ENCODE data around the gene GRIN1. TPM values are rescaled to one million over a fixed set of nuclear protein-coding genes. Genes with fewer than 3 reads are reported as not detected.
"Not testable (repeated sequence)": the region's sequence is repeated elsewhere in the genome, so short reads cannot be mapped to it uniquely, and the experiment has no call there.

GRIN1 gene
- polyA plus RNA-seq, 4 donors = 0.04 to 0.12 TPM; not detected in 2

DNA sequence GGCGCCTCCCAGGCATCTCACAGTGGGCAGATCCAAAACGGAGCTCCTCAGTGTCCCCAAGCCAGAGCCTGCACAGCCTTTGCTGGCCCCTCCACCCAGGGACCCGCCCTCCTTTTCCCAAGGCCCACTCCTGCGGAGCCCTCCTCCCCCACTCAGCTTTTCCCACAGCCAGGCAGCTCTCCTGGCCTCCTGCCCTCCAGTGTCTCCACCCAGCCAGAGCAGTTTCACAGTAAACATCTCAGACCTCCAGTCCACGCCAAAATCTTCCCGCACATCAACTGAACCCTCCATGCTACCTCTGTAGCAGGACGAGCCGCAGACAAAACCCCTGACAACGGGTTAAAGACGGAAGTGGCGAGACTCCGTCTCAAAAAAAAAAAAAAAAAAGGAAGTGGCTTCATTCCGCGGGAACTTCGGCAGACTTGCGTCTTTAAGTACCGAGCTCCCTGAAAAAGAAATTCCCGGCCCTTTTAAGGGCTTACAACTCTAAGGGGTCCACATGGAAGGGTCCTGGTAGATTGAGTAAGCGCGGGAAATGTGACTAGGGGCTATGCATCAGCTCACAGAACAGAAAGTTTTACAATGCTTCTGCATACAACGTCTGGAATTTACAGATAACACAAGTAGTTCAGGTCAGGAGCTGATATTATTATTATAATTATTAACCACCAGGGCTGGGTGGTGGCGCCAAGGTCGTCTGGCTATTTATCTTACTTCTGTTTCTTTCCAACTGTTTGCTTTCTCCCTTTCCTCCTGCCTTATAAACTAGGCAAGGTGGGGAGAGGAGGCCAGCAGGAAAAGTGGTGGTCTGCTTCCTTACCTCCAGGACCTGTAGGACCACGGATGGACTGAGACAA is 11.4 kb upstream of the GRIN1 start:
- no peak for DNase-seq (ENCODE audit: low read depth in 4 of 4, low spot score in 3 of 4)

DNA sequence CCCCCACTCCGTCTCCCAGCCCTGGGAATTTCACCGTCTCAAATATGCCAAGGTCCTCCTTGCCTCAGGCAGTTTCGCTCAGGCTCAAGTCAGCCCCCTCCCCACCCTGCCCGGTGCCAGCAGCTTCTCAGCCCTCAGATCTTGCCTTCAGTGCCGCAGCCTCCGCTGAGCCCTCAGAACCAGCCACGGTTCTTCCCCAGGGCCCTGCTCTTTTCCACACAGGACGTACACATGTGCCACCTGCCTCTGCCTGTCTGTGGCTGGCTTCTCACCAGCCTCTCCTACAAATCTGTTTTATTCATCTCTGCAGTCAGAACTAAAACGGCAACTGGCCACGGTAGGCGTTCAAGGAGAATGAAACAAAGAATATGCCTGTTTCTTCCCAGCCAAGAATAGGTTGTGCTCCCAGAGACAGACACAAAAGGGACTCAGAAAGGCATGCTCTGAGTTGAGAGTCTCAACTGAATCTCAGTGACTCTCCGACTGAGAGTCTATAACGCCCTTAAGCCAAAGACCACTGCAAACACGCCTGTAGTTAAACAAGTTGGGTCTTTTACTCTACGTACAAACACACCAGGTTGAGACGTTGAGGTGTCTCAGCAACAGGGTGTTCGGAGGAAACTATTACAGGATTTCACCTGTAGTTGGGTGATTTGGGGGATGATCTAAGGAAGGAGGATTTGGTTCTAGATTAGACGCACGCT is 10.6 kb upstream of the GRIN1 start:
- no peak for DNase-seq (ENCODE audit: low read depth in 4 of 4, low spot score in 3 of 4)

DNA sequence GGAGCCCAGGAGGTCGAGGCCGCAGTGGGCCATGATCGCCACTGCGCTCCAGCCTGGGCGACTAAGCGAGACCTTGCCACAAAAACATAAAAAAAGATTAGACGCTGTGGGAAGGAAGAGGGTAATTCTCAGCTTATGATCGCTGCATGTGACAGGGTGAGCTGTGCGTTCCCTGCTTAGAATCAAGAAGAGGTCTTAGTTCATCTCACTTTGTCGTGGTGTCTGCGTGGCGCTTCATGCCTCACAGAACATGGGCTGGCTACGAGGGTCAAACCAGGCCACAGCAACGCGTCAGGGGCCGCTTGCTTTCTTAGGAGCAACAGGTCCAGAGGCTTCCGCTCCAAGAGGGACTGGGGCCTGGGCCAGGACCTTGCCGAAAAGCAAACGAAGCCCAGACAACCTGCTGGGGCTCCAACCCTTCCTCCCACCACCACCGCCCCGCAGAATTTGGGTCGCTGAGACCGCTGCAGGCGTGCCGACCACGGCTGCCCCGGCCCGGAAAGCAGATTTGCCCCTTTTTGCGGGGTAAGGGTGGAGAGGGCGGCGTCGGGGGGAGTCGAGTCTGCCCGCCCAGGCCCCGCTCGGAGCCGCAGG is 10.0 kb upstream of the GRIN1 start:
- no peak for DNase-seq (ENCODE audit: low read depth in 4 of 4, low spot score in 3 of 4)

DNA sequence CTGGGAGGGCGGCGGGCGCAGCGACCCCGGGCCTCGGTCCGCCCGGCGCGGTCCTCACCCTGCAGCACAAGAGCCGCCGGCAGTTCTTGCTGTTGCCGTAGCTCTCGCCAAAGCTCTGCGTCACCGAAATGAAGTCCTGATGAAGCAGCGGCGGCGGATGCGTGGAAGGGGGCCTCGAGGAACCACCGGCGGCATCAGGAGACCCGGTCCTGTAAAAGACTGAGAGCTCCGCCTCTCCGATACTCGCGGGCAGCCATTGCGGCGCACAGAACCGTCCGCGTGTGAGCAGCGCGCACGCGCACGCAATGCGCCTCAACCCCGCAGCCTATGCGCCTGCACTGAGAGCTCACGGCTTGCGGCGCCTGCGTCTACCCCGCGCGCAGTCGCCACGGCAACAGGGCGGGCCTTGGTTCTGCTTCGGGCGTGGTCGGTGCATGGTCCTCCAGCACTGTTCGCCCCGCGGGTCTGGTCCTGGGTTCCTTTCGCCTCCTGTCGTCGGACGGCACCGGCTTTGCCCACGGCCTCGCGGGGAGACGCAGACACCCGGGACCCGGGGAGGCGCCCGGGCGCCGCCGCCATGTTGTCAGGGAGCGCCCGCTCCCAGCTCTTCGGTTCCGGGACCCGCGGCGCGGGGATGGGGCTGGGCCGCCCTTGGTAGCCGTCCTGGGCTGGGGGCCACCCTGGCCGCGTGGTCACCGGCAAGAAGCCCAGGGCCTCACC is 9.3 kb upstream of the GRIN1 start:
- DNase-seq (ENCODE audit: low read depth in 4 of 4, low spot score in 3 of 4) = peak; percentile 61 to 77 (median 70)

DNA sequence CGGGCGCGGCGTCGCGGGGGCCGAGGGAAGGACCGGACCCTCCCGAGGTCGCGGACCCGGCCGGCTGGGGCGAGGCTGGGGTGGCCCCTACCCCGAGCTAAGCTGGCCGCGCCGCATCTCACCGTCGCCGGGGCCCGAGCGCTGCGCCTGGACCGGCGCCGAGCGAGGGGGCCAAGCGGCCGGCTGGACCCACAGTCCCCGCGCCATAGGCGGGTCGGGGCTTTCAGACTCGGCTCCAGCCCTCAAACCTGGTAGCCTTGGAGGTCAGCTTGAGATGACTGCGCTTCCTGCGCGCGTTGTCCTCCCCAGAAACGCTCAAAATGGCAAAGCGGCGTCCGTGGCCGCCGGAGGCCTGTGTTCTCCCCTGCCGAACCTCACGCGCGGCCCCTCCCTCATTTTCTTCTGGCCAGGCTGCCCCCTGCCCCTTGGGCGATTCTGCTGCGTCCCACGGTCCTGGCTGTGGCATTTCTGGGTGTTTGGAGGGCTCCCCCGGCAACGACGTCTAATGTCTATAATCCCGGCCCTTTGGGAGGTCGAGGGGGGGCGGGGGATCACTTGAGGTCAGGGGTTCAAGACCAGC is 8.7 kb upstream of the GRIN1 start:
- no peak for DNase-seq (ENCODE audit: low read depth in 4 of 4, low spot score in 3 of 4)

DNA sequence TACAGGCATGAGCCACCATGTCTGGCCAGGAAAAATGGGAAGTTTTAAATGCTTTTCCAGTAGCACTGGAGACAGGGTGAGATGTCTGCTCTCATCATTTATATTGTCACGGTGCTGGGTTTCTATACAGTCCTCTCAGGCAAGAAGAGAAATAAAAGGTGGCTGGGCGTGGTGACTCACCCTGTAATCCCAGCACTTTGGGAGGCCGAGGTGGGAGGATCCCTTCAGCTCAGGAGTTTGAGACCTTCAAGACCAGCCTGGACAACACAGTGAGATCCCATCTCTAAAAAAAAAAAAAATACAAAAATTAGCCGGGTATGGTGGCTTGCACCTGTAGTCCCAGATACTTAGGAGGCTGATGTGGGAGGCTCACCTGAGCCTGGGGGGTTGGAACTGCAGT is 4.8 kb upstream of the GRIN1 start:
- DNase-seq (ENCODE audit: low read depth in 4 of 4, low spot score in 3 of 4) = no peak

DNA sequence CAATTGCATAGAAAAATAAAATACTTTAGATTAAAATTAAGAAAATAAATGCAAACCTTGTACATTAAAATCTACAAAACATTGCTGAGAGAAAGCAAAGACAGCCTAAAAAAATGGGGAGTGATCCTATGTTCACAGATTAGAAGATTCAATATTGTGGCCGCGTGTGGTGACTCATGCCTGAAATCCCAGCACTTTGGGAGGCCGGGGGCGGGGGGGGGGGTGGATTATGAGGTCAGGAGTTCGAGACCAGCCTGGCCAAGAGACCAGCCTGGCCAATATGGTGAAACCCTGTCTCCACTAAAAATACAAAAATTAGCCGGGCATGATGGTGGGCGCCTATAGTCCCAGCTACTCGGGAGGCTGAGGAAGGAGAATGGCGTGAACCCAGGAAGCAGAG is 3.8 kb upstream of the GRIN1 start:
- not testable (repeated sequence) for DNase-seq (ENCODE audit: low read depth in 4 of 4, low spot score in 3 of 4)

DNA sequence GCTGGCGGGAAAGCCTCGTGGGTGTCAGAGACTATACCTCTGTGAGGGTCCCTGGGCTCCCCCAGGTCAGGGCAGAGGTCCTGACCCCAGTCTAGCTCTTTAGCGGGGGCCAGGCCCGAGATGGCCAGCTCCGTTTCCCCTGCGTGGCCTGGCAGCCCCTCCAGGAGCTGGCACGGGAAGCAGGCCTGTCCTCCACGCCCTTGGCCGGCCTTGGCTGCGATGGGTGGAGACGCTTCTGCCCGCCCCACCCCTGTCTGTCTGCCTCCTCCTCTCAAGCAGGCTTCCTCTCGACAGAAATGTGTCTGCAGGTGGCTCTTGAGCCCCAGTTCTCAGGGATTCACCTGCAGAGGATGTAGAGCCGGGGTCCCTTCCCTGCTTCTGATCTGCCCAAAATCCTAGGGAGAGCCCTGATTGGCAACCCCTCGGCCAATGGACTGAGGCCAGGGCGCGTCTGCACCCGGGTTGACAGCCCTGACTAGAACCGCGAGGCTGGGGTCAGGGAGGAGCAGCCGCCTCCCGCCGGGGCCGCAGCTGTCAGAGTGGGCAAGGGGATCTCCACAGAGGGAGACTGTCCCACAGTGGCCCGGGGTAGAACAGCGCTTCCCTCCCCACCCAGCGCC is 2.6 kb upstream of the GRIN1 start:
- DNase-seq (ENCODE audit: low read depth in 4 of 4, low spot score in 3 of 4) = no peak

DNA sequence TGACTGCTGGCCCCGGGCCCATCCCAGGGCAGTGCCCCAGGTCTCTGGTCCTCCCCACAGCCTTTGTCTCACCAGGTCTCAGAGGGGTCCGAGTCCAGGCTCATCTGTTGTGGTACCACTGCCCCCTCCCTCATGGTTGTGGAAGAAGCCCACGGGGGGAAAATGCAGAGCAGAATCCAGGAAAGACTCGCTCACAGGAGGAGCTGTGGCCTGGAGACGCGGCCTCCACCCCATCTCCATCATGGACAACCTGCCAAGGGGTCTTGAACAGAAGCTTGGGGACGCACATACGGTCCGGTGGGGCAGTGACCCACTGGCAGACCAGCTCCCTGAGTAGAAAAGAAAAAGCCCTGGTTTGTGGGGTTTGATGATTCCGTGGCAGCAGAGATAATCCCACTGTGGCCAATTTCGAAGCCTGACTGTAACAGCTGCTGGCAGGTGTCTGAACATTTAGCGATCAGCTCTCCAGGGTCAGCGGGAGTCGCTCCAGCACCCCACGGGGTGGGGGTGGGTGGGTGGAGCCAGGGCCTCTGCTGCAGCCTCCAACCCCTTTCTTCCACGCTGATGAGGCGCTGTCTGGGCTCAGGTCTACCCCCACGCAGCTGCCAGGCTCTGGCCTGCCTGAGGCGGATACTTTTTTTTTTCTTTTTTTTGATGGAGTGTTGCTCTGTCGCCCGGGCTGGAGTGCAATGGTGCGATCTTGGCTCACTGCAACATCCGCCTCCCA is 1.9 kb upstream of the GRIN1 start:
- DNase-seq (ENCODE audit: low read depth in 4 of 4, low spot score in 3 of 4) = no peak

DNA sequence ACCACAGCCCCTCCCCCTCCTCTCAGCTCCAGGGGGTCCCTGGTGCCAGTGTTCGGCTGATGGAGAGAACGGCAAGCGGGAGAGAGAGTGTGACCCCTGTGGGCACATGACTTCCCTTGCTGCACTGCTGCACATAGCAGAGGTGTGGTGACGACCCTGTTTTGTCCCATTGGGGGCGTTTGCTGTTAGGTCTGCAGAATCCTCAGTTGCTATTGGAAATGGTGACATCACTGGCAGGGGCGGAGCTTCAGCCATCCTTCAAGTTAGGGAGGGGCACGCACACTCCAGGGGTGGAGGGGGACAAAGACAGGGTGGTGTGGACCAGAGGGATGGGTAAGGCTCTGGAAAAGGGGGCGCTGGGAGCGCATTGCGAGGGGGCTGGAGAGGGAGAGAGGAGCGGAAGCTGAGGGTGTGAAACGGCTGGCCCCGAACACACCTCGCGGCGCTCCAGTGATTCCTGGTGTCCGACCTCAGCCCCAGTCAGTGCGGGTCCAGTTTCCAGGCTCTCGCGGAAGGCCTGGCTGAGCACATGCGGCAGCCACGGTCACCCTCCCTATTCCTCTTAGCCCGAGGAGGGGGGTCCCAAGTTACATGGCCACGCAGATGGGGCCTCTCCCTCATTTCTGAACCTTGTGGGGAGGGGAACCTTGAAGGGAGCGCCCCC is 764 bp upstream of the GRIN1 start:
- no peak for DNase-seq (ENCODE audit: low read depth in 4 of 4, low spot score in 3 of 4)

DNA sequence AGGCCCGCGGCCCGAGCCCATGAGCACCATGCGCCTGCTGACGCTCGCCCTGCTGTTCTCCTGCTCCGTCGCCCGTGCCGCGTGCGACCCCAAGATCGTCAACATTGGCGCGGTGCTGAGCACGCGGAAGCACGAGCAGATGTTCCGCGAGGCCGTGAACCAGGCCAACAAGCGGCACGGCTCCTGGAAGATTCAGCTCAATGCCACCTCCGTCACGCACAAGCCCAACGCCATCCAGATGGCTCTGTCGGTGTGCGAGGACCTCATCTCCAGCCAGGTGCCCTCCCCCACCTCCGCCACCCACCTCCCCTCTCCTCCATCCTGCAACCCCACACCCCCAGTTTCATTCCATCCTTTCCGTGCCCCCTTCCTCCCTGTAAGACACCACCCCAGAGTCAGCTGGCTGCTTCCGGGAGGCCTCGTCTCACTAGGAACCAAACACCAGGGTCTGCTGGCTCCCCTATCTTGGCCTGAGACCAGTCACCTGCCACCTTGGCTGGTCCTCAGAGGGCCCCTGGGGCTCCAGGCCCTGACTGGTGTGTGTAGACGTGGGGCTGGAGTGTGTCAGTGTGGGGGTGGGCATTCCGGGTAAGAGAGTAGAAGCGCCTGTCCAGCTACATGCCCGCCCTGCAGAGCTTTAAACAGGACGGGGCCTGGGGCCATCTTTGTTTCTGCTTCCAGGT is 655 bp downstream of the GRIN1 start:
- no peak for DNase-seq (ENCODE audit: low read depth in 4 of 4, low spot score in 3 of 4)

DNA sequence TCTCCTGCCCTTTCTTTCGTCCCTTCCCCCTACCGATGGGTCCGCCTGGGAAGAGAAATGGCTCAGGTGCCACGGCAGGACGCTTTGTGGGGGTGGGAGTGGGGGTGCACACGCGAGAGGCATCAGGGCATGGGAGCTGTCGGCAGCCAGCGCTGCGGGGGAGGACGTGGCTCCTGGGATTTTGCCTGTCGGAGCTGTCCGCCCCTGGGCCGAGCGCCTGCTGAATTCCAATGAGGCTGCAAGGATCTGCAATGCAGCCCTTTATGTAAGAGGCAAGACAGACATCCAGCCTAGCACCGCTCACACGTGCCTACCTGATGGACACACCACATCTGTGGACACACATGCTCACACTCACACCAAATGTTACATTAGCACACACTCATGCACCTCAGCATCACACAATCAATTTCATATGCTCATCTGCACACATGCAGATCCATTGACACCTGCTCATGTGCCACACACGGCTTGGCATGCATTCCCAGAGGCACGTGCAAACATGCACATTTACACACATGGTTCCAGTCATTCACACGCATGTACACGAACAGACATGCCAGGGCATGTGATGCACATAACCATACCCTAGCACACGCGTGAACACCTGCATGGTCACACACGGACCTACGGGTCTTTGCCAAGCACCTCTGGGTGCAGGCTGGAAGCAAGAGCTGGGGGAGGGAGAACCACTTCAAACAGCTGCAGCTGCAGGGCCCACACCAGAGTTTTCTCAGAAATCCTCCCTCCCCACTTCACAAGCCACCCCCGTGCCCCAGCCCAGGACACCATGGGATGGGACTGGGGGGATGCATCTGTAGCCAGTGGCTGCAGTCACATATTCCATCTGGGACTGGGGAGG is 1.4 kb downstream of the GRIN1 start:
- no peak for DNase-seq (ENCODE audit: low read depth in 4 of 4, low spot score in 3 of 4)

DNA sequence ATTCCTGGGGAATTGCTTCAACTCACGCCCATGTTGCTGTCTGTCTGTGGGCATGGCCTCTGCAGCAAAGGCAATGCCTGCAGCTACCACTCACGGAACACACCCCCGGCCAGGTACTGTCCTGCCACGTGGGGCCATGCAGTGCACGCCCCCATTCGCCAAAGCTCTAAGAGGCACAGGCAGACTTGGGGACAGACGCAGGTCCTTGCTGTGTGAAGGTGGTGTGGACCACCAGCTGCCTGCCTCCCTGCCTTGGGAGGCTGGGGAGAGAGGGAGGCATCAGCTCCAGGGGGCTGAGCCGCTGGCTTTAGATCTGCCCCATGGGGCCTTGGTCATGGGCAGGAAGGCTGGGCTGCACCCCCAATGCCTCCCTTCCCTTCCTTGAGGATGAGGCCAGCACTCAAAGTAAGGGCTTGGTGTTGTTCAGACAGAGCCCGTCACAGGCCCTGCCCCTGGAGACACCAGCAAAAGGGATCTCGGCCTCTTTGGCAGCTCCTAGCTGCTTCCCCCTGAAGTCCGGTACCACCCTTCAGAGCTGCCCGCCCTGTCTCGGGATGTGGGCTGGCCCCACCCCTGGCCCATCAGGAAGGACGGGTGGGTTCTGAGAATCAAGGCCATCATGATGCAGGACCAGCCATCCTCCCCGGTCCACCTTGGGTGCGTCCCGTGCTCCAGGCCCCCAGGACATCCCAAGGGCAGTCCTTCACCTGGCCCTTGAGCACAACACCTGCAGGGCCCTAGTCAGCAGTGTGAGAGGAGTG is 2.3 kb downstream of the GRIN1 start:
- no peak for DNase-seq (ENCODE audit: low read depth in 4 of 4, low spot score in 3 of 4)

DNA sequence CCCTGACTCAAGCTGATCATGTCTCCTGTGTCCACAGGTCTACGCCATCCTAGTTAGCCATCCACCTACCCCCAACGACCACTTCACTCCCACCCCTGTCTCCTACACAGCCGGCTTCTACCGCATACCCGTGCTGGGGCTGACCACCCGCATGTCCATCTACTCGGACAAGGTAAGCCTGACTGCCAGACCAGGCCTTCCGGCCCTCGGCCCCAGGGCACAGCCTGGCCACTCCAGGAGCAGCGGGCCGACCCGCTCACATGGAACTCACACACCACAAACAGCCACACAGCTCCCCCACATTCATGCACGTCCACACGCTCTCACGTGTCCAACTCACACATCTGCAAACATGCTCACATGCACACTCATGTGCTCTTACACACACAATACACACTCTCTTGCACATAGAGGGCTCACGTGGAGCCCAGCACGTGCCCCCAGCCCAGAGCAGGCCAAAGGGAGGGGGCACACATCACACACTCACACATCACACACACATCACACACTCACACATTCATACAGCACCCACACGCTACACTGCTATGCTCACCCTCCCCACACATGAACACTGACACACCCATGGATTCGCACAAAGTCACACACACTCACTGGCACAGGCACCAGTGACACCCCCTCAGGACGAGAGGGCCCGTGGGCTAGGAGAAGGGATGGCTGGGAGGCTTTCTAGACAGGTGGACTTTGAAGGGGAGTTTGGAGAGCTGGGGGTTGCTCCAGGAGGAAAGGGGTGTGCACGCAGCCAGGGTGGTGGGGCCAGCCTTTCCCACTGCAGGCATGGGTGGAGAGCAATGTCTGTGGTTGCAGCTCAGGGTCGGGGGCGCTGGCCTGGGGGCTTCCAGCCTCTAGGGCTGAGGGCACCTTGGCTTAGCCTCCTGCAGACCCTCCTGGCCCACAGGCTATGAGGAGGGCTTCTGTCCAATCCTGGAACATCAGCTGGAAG is 3.3 kb downstream of the GRIN1 start:
- no peak for DNase-seq (ENCODE audit: low read depth in 4 of 4, low spot score in 3 of 4)

DNA sequence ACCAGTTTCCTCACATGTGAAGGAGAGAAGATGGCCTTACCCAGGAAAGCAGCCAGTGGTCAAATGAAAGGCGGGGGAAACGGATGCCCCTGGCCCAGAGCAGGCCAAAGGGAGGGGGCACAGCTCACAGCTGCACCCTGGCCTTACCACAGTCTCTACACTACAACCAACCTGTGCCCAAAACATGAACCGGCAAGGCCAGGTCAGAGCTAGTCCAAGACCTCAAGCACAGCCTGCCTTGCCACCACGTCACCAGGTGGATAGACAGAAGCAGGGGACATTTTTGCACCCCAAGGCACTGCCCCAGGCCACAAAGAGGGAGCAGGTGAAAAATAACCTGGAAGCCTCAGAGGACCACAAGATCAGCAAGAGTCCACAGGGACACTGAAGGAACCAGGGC is 4.5 kb downstream of the GRIN1 start:
- no peak for DNase-seq (ENCODE audit: low read depth in 4 of 4, low spot score in 3 of 4)

All from right renal pelvis (tissue), 4 donors.